Progenitor cell of endocrine pancreas (in vitro differentiated cells): ENCODE measurements around the gene SLC3A2. TPM values are rescaled to one million over a fixed set of nuclear protein-coding genes. Genes with fewer than 3 reads are reported as not detected.

ENCODE experiments used
- DNase-seq: peaks from one replicate; pipeline ENCODE4 v3.0.0; 2021; ENCODE audit warnings: low spot score; ENCODE audit not compliant: unreplicated experiment
- H3K27ac Mint-ChIP-seq: 2 replicates; pipeline ENCODE4 v1.8.0; 2021; ENCODE audit warnings: mild to moderate bottlenecking, moderate library complexity, mixed read lengths
- H3K27me3 Mint-ChIP-seq: 2 replicates; pipeline ENCODE4 v1.8.0; 2021; ENCODE audit warnings: mixed read lengths
- H3K36me3 Mint-ChIP-seq: 2 replicates; pipeline ENCODE4 v1.8.0; 2022; ENCODE audit warnings: mixed read lengths; ENCODE audit not compliant: insufficient read depth
- H3K4me1 Mint-ChIP-seq: 2 replicates; pipeline ENCODE4 v1.8.0; 2021; ENCODE audit warnings: low read depth, mixed read lengths
- H3K4me3 Mint-ChIP-seq: 2 replicates; pipeline ENCODE4 v1.8.0; 2021; ENCODE audit warnings: low read depth, mild to moderate bottlenecking, moderate library complexity, mixed read lengths
- H3K9me3 Mint-ChIP-seq: 2 replicates; pipeline ENCODE4 v1.8.0; 2021; ENCODE audit warnings: low read depth, mixed read lengths
- CTCF ChIP-seq: fragments of 200-600 bp; sonication (generic); IDR thresholded peaks from one replicate; pipeline ENCODE4 v1.5.0; 2021; ENCODE audit warnings: antibody characterized with exemption, mild to moderate bottlenecking; ENCODE audit not compliant: unreplicated experiment
- total RNA-seq: library from RNA; stranded (reverse); gene quantifications from 2 replicates; pipeline ENCODE4 v1.2.1, GENCODE V29; 2021

The SLC3A2 gene
- total RNA-seq, 1 donor from 2014 or later, result 140 TPM

GRCh38 chr11:62928011-62928410 is 47.3 kb downstream of the SLC3A2 start:
- H3K27me3 Mint-ChIP-seq, result peaks cover 72% of the 10 kb centered on the region
- H3K4me3 Mint-ChIP-seq, result peak overlapping the region; percentile 14
- no peak for TF ChIP-seq CTCF
- no peak for DNase-seq
- no peaks in the 10 kb centered on the region for H3K36me3 Mint-ChIP-seq
- peak overlapping the region; percentile 29 for H3K27ac Mint-ChIP-seq
- no peaks in the 10 kb centered on the region for H3K9me3 Mint-ChIP-seq
- H3K4me1 Mint-ChIP-seq, result peaks cover 37% of the 10 kb centered on the region

GRCh38 chr11:62930157-62930556 is 49.5 kb downstream of the SLC3A2 start:
- Mint-ChIP-seq H3K27ac (no peak overlapping the region), H3K4me3 (no peak overlapping the region), H3K36me3 (no peaks in the 10 kb centered on the region), H3K4me1 (peaks cover 35% of the 10 kb centered on the region), H3K27me3 (peaks cover 56% of the 10 kb centered on the region), H3K9me3 (no peaks in the 10 kb centered on the region)
- no peak for DNase-seq
- TF ChIP-seq CTCF, result no peak

- Mint-ChIP-seq H3K27me3 (peaks cover 51% of the 10 kb centered on the region), H3K4me3 (no peak overlapping the region), H3K9me3 (no peaks in the 10 kb centered on the region), H3K36me3 (no peaks in the 10 kb centered on the region), H3K4me1 (peaks cover 33% of the 10 kb centered on the region), H3K27ac (no peak overlapping the region)
- TF ChIP-seq CTCF, result no peak
- no peak for DNase-seq
These were observed 50.0 kb downstream of the SLC3A2 start for GRCh38 chr11:62930666-62931065.

GRCh38 chr11:62931499-62932278 is 51.0 kb downstream of the SLC3A2 start:
- peaks cover 28% of the 10 kb centered on the region for H3K4me1 Mint-ChIP-seq
- H3K27ac Mint-ChIP-seq, result no peak overlapping the region
- peaks cover 42% of the 10 kb centered on the region for H3K27me3 Mint-ChIP-seq
- H3K4me3 Mint-ChIP-seq, result no peak overlapping the region
- DNase-seq, result no peak
- TF ChIP-seq CTCF, result no peak
- no peaks in the 10 kb centered on the region for H3K9me3 Mint-ChIP-seq
- H3K36me3 Mint-ChIP-seq, result no peaks in the 10 kb centered on the region

GRCh38 chr11:62933285-62933684 is 52.6 kb downstream of the SLC3A2 start:
- DNase-seq, result no peak
- peaks cover 8% of the 10 kb centered on the region for H3K9me3 Mint-ChIP-seq
- peak overlapping the region; percentile 24 for H3K27ac Mint-ChIP-seq
- no peaks in the 10 kb centered on the region for H3K36me3 Mint-ChIP-seq
- peaks cover 34% of the 10 kb centered on the region for H3K27me3 Mint-ChIP-seq
- no peak overlapping the region for H3K4me3 Mint-ChIP-seq
- no peak for TF ChIP-seq CTCF
- H3K4me1 Mint-ChIP-seq, result peaks cover 18% of the 10 kb centered on the region
